Measurements from ENCODE around the gene TBC1D2. TPM values are rescaled to one million over a fixed set of nuclear protein-coding genes. Genes with fewer than 3 reads are reported as not detected.

Gene TBC1D2
- total and polyA plus RNA-seq, 2 donors (not counting 3 experiments of a cell fraction or from before 2014, with no cell fraction given), result 3.4 to 4.5 TPM

DNA sequence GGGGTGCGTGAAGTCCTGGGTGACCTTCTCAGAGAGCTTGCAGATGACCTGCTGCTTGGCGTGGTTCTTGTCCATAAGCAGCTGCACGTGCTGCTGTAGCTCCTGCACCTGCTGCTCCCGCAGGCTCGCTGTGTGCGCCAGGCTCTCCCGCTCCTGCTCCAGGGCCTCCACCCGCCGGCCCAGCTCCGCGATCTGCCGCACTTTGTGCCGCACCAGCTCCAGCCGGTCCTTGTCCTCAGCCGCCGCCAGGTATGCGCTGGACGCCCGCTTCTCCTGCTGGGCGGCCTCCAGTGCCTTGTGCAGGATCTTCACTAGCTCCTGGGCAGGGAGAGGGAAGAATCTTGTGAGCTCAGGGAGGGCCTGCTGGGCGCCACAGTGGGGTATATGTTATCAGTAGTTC lies 34.5 kb downstream of the TBC1D2 start:
- Histone ChIP-seq H3K9me3 (replicated peaks; ENCODE audit: control insufficient read depth, insufficient read depth, low read length) (no peaks in the 10 kb centered on the region), H3K4me1 (ENCODE audit: control insufficient read depth, extremely low read depth, insufficient read depth, low read length) (peaks cover 15% of the 10 kb centered on the region), H3K4me3 (replicated peaks in 1 of 3; ENCODE audit: insufficient read depth in 1 of 3, low read depth in 1 of 3, low read length in 3 of 3) (no peak overlapping the region), H3K27me3 (ENCODE audit: control insufficient read depth in 2 of 2, insufficient read depth in 2 of 2, low read length in 2 of 2) (no peaks in the 10 kb centered on the region), H3K36me3 (ENCODE audit: control insufficient read depth in 2 of 2, extremely low read depth in 1 of 2, insufficient read depth in 2 of 2, low read length in 2 of 2) (no peaks in the 10 kb centered on the region), H3K9me1 (replicated peaks; ENCODE audit: control insufficient read depth, extremely low read depth, insufficient read depth, low read length) (no peaks in the 10 kb centered on the region), H4K20me1 (replicated peaks; ENCODE audit: control insufficient read depth, extremely low read depth, insufficient read depth, low read length) (no peaks in the 10 kb centered on the region), H2AFZ (ENCODE audit: low read depth, low read length) (no peak overlapping the region), H3K27ac (ENCODE audit: insufficient read depth, low read depth, low read length) (no peak overlapping the region), H3K4me2 (ENCODE audit: insufficient read depth, low read length) (no peak overlapping the region), H3K79me2 (ENCODE audit: control insufficient read depth, insufficient read depth, low read length) (no peaks in the 10 kb centered on the region), H3K9ac (replicated peaks; ENCODE audit: extremely low read depth, insufficient read depth, low read length) (no peak overlapping the region)
- FAIRE-seq, result no peak
- BruUV-seq (replicated peaks), result no TSS peak
- dilution Hi-C loops (cut with MboI; ENCODE audit: extremely low pct_ligation_motif_present, low sequenced_read_pairs) (no loop called here), intact Hi-C loops (cut with micrococcal nuclease) (loop anchor here (1.0 kb wide), 1 partner anchor 13 kb away; no protein-coding TSS in a partner anchor)
- no peak for DNase-seq (ENCODE audit: low read depth, low spot score)
- POLR2A ChIA-PET, result no interaction called here
- CTCF ChIA-PET, result interaction anchor here (3.5 kb wide), 1 partner anchor 35 kb away, joined by 16 read pairs; the partner anchor contains the start of gene TBC1D2
- no peak for TF ChIP-seq POLR2A (IDR thresholded peaks at IDR 0.05; ENCODE audit: low read depth, low read length)
- TF ChIP-seq POLR2AphosphoS5 (IDR thresholded peaks at IDR 0.05; ENCODE audit: insufficient read depth, low read depth, low read length), result no peak
- no peak for TF ChIP-seq JUN (IDR thresholded peaks at IDR 0.05; ENCODE audit: borderline replicate concordance, insufficient read depth, insufficient read length, low read depth)
- no peak for TF ChIP-seq MYC (IDR thresholded peaks at IDR 0.05; ENCODE audit: low read depth, low read length)

DNA sequence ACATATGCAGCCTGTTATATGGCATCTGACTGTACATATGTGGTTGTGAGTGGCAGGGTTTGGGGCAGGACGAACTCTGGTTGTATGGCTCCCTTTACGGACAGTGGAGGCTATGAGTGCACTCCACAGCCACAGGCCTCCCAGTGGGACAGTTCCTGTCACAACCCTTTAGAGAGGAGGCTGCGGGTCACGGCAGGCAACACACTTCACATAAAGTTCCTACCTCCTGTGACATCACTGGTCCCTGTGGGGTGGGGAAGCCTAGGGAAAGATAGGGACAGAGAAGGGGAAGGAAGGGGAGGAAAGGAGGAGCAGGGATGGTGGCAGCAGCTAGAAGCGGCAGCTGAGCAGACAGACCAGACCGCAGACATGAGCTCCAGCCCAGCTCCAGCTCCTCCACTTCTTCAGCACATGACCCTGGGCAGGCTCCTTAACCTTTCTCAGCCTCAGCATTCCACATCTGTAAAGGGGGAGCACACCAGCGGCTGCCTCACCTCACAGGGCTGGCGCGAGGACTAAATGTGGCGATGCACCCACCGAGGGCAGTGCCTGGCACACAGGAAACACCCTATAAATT lies 35.6 kb downstream of the TBC1D2 start:
- ChIA-PET POLR2A (no interaction called here), CTCF (interaction anchor here (1.2 kb wide), 1 partner anchor 10 kb away, joined by 3 read pairs; no protein-coding TSS in a partner anchor)
- no peak for TF ChIP-seq GATA2 (IDR thresholded peaks at IDR 0.05; ENCODE audit: insufficient read depth, insufficient read length, low read depth, low read length)
- TF ChIP-seq JUN (IDR thresholded peaks at IDR 0.05; ENCODE audit: borderline replicate concordance, insufficient read depth, insufficient read length, low read depth), result no peak
- TF ChIP-seq, protein P1, sequence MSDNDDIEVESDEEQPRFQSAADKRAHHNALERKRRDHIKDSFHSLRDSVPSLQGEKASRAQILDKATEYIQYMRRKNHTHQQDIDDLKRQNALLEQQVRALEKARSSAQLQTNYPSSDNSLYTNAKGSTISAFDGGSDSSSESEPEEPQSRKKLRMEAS (IDR thresholded peaks at IDR 0.05; ENCODE audit: insufficient read depth, insufficient read length), result no peak
- dilution Hi-C loops (cut with MboI; ENCODE audit: extremely low pct_ligation_motif_present, low sequenced_read_pairs) (no loop called here), intact Hi-C loops (cut with micrococcal nuclease) (no loop called here)
- H3K9me1 ChIP-seq (replicated peaks; ENCODE audit: control insufficient read depth, extremely low read depth, insufficient read depth, low read length), result no peaks in the 10 kb centered on the region
- no peak overlapping the region for H3K4me3 ChIP-seq (replicated peaks in 1 of 3; ENCODE audit: insufficient read depth in 1 of 3, low read depth in 1 of 3, low read length in 3 of 3)
- H3K27me3 ChIP-seq (ENCODE audit: control insufficient read depth in 2 of 2, insufficient read depth in 2 of 2, low read length in 2 of 2), result no peaks in the 10 kb centered on the region
- H3K79me2 ChIP-seq (ENCODE audit: control insufficient read depth, insufficient read depth, low read length), result no peaks in the 10 kb centered on the region
- no peak for FAIRE-seq
- H3K9me3 ChIP-seq (replicated peaks; ENCODE audit: control insufficient read depth, insufficient read depth, low read length), result no peaks in the 10 kb centered on the region
- no TSS peak for BruUV-seq (replicated peaks)
- peaks cover 15% of the 10 kb centered on the region for H3K4me1 ChIP-seq (ENCODE audit: control insufficient read depth, extremely low read depth, insufficient read depth, low read length)
- H2AFZ ChIP-seq (ENCODE audit: low read depth, low read length), result no peak overlapping the region
- no peak overlapping the region for H3K4me2 ChIP-seq (ENCODE audit: insufficient read depth, low read length)
- no peak overlapping the region for H3K9ac ChIP-seq (replicated peaks; ENCODE audit: extremely low read depth, insufficient read depth, low read length)
- no peaks in the 10 kb centered on the region for H4K20me1 ChIP-seq (replicated peaks; ENCODE audit: control insufficient read depth, extremely low read depth, insufficient read depth, low read length)
- no peaks in the 10 kb centered on the region for H3K36me3 ChIP-seq (ENCODE audit: control insufficient read depth in 2 of 2, extremely low read depth in 1 of 2, insufficient read depth in 2 of 2, low read length in 2 of 2)
- no peak overlapping the region for H3K27ac ChIP-seq (ENCODE audit: insufficient read depth, low read depth, low read length)
- no peak for DNase-seq (ENCODE audit: low read depth, low spot score)

Data from endothelial cell of umbilical vein (primary cell).